CD14-positive monocyte (primary cell): Measurements from ENCODE around the gene SNUPN. TPM values are rescaled to one million over a fixed set of nuclear protein-coding genes. Genes with fewer than 3 reads are reported as not detected.

Experiments used
- DNase-seq, 3 donors: peaks; one replicate each; pipeline ENCODE4 v3.0.0-alpha.2; 2011 to 2022
- H2AFZ ChIP-seq: 2 replicates; pipeline ENCODE4 v1.6.0; 2012; ENCODE audit warnings: mild to moderate bottlenecking, low read depth, low read length, inconsistent platforms; ENCODE audit not compliant: insufficient read depth, poor library complexity, severe bottlenecking
- H3K27ac ChIP-seq, 2 donors: 1 replicate in 1 of 2; 2 replicates in 1 of 2; pipeline ENCODE4 v1.5.1; 2012 to 2013; ENCODE audit warnings: low read length in 2 of 2, control low read depth in 1 of 2, inconsistent platforms in 1 of 2, low read depth in 1 of 2, mild to moderate bottlenecking in 1 of 2
- H3K27me3 ChIP-seq, 2 donors: one replicate each; pipeline versions ENCODE4 v1.6.0 to v1.6.1; 2011 to 2013; ENCODE audit warnings: low read length in 2 of 2; ENCODE audit not compliant: control insufficient read depth in 2 of 2, insufficient read depth in 2 of 2
- H3K36me3 ChIP-seq, 2 donors: replicated peaks in 1 of 2; 1 replicate in 1 of 2; 2 replicates in 1 of 2; pipeline versions ENCODE4 v1.5.1 to v1.6.1; 2012 to 2013; ENCODE audit warnings: low read length in 2 of 2, control low read depth in 1 of 2, inconsistent platforms in 1 of 2, mild to moderate bottlenecking in 1 of 2; ENCODE audit not compliant: insufficient read depth in 2 of 2, control insufficient read depth in 1 of 2
- H3K4me1 ChIP-seq, 2 donors: 1 replicate in 1 of 2; 2 replicates in 1 of 2; pipeline versions ENCODE4 v1.5.1 to v1.6.1; 2012 to 2013; ENCODE audit warnings: low read length in 2 of 2, control low read depth in 1 of 2, inconsistent platforms in 1 of 2, mild to moderate bottlenecking in 1 of 2, moderate library complexity in 1 of 2; ENCODE audit not compliant: insufficient read depth in 2 of 2, control insufficient read depth in 1 of 2
- H3K4me2 ChIP-seq: replicated peaks from 2 replicates; pipeline ENCODE3; 2012; ENCODE audit warnings: low read length, moderate library complexity, mild to moderate bottlenecking; ENCODE audit not compliant: poor library complexity, severe bottlenecking; ENCODE audit errors: extremely low read depth
- H3K4me3 ChIP-seq, 3 experiments: fragments of 200-600 bp in 1 of 3; sonication (generic) in 1 of 3; replicated peaks in 1 of 3; 1 replicate in 2 of 3; 2 replicates in 1 of 3; pipeline ENCODE4 v1.5.1; 2011 to 2013; ENCODE audit warnings: low read length in 3 of 3, mild to moderate bottlenecking in 3 of 3, control low read depth in 2 of 3, low read depth in 2 of 3, inconsistent platforms in 1 of 3, moderate library complexity in 1 of 3
- H3K79me2 ChIP-seq: 2 replicates; pipeline ENCODE4 v1.6.0; 2012; ENCODE audit warnings: mild to moderate bottlenecking, control low read depth, inconsistent platforms, low read length, moderate library complexity; ENCODE audit not compliant: insufficient read depth
- H3K9ac ChIP-seq: 2 replicates; pipeline ENCODE4 v1.6.0; 2017; ENCODE audit warnings: low read length, mild to moderate bottlenecking; ENCODE audit not compliant: insufficient read depth, poor library complexity, severe bottlenecking
- H3K9me3 ChIP-seq, 2 donors: replicated peaks in 1 of 2; 1 replicate in 1 of 2; 2 replicates in 1 of 2; pipeline versions ENCODE4 v1.5.1 to v1.6.1; 2012 to 2013; ENCODE audit warnings: low read length in 2 of 2, control low read depth in 1 of 2; ENCODE audit not compliant: control insufficient read depth in 1 of 2, insufficient read depth in 1 of 2
- H4K20me1 ChIP-seq: 2 replicates; pipeline ENCODE4 v1.6.0; 2012; ENCODE audit warnings: mild to moderate bottlenecking, low read length, control low read depth, moderate library complexity; ENCODE audit not compliant: insufficient read depth
- H3K27ac Mint-ChIP-seq, 7 donors: one replicate each; pipeline ENCODE4 v1.8.0; 2020; ENCODE audit warnings: mild to moderate bottlenecking in 7 of 7, mixed read lengths in 7 of 7, moderate library complexity in 6 of 7, inconsistent platforms in 2 of 7
- H3K27me3 Mint-ChIP-seq, 3 donors: one replicate each; pipeline ENCODE4 v1.8.0; 2021 to 2022; ENCODE audit warnings: low read depth in 3 of 3, mild to moderate bottlenecking in 3 of 3, mixed read lengths in 3 of 3, moderate library complexity in 3 of 3, inconsistent platforms in 1 of 3
- H3K36me3 Mint-ChIP-seq, 2 donors: one replicate each; pipeline ENCODE4 v1.8.0; 2020; ENCODE audit warnings: mixed read lengths in 2 of 2, inconsistent platforms in 1 of 2, mild to moderate bottlenecking in 1 of 2
- H3K4me1 Mint-ChIP-seq: one replicate; pipeline ENCODE4 v1.8.0; 2020; ENCODE audit warnings: mild to moderate bottlenecking, mixed read lengths
- H3K4me3 Mint-ChIP-seq, 2 donors: one replicate each; pipeline ENCODE4 v1.8.0; 2020; ENCODE audit warnings: mild to moderate bottlenecking in 2 of 2, mixed read lengths in 2 of 2, moderate library complexity in 1 of 2
- H3K9me3 Mint-ChIP-seq, 7 donors: one replicate each; pipeline ENCODE4 v1.8.0; 2020 to 2022; ENCODE audit warnings: mixed read lengths in 7 of 7, mild to moderate bottlenecking in 6 of 7, moderate library complexity in 6 of 7, inconsistent platforms in 2 of 7
- WGBS: methylation state at CpG from one replicate; pipeline ENCODE4 v1.1.5; 2013; ENCODE audit warnings: missing lambda C conversion rate; ENCODE audit not compliant: insufficient coverage; 5-methylcytosine and 5-hydroxymethylcytosine counted together
- intact Hi-C, 2 donors: fragments of 100-400 bp; cut with micrococcal nuclease; formaldehyde crosslinking; loops; one replicate each; pipeline versions ENCODE4 v1.15.0 to v1.15.1; 2023
- polyA plus RNA-seq, 3 donors: library from polyadenylated mRNA; depleted of rRNA in 1 of 3; unstranded in 2 of 3; stranded (reverse) in 1 of 3; fragments of 300-500 nt in 2 of 3; fragments of >200 nt in 1 of 3; fragmentation: Illumina TruSeq in 2 of 3; gene quantifications; 1 replicate in 2 of 3; 2 replicates in 1 of 3; pipeline ENCODE4 v1.2.3, GENCODE V29; 2012 to 2021
- TF ChIP-seq, protein P1 (sequence below): fragments of 200-600 bp; IDR thresholded peaks from one replicate; pipeline ENCODE4 v1.8.0; 2022; ENCODE audit warnings: antibody characterized with exemption, mild to moderate bottlenecking

SNUPN gene
- polyA plus RNA-seq, 3 donors: 11.7 to 31.8 (median 29.3) TPM

DNA sequence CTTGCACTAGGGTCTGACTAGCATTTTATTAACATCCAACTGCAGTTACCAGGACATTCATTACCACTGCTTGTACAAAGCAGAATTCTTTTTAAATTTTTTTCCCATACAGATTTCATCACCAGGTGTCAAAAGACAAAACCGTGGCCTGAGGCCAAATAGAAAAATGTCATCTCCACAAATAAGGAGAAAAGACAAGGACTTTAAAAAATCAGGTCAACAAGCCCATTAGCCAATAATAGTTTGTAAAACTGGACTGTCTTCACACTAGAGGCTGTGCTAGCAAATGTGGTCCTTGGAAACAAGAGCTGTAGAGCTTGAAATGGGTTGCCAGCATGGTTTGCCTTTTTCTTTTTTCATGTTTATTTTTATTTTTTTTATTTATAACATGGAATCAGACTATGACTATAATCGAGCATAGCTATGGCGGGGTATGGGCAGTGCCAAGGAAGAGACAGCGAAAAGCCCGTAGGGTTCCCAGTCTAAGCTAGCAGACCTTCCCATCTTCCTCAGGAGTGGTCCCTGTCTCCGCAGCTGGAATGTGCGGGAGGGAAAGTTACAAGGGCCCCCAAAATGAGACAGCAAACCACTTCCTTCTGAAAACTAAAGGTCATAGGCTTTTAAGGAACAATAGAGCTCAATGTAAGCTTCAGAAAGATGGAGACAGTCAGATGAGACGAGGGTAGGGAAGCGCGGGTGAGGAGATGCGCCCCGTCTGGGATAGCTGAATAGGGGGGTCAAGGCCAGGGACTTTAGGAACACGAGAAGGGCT is 47.9 kb downstream of the SNUPN start:
- no peaks in the 10 kb centered on the region for H3K27me3 ChIP-seq
- WGBS: 0% methylated on average over 5 of the region's 13 CpGs
- peaks cover 43% of the 10 kb centered on the region for H3K4me1 Mint-ChIP-seq
- H3K27ac Mint-ChIP-seq: peak overlapping the region; percentile 72 to 90 (median 88)
- H3K9ac ChIP-seq: peak overlapping the region; percentile 91
- H3K36me3 Mint-ChIP-seq: peaks cover 4 to 5% of the 10 kb centered on the region in 2 donors
- H3K9me3 Mint-ChIP-seq: peaks cover 0 to 2% (median 0%) of the 10 kb centered on the region in 7 donors
- TF ChIP-seq, protein P1, sequence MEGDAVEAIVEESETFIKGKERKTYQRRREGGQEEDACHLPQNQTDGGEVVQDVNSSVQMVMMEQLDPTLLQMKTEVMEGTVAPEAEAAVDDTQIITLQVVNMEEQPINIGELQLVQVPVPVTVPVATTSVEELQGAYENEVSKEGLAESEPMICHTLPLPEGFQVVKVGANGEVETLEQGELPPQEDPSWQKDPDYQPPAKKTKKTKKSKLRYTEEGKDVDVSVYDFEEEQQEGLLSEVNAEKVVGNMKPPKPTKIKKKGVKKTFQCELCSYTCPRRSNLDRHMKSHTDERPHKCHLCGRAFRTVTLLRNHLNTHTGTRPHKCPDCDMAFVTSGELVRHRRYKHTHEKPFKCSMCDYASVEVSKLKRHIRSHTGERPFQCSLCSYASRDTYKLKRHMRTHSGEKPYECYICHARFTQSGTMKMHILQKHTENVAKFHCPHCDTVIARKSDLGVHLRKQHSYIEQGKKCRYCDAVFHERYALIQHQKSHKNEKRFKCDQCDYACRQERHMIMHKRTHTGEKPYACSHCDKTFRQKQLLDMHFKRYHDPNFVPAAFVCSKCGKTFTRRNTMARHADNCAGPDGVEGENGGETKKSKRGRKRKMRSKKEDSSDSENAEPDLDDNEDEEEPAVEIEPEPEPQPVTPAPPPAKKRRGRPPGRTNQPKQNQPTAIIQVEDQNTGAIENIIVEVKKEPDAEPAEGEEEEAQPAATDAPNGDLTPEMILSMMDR: no peak
- no peaks in the 10 kb centered on the region for H3K36me3 ChIP-seq
- peaks cover 60% of the 10 kb centered on the region for H3K79me2 ChIP-seq
- DNase-seq: peak; percentile 13 to 37 (median 24)
- peaks cover 39% of the 10 kb centered on the region for H4K20me1 ChIP-seq
- H3K4me2 ChIP-seq: peak overlapping the region; percentile 97
- peak overlapping the region; percentile 88 to 96 (median 95) for H3K4me3 ChIP-seq
- peak overlapping the region; percentile 91 for H2AFZ ChIP-seq
- peaks cover 0 to 1% (median 0%) of the 10 kb centered on the region in 3 donors for H3K27me3 Mint-ChIP-seq
- H3K4me3 Mint-ChIP-seq: peak overlapping the region; percentile 94 to 95
- H3K9me3 ChIP-seq: no peaks in the 10 kb centered on the region
- peaks cover 28 to 42% of the 10 kb centered on the region in 2 donors for H3K4me1 ChIP-seq
- H3K27ac ChIP-seq: peak overlapping the region; percentile 55 to 88
- intact Hi-C loops: loop anchor here in 1 of 2 donors (2.0 to 5.0 kb wide), 2 partner anchors 50 to 69 kb away; partner anchors contain the start of genes SNUPN and SNX33

DNA sequence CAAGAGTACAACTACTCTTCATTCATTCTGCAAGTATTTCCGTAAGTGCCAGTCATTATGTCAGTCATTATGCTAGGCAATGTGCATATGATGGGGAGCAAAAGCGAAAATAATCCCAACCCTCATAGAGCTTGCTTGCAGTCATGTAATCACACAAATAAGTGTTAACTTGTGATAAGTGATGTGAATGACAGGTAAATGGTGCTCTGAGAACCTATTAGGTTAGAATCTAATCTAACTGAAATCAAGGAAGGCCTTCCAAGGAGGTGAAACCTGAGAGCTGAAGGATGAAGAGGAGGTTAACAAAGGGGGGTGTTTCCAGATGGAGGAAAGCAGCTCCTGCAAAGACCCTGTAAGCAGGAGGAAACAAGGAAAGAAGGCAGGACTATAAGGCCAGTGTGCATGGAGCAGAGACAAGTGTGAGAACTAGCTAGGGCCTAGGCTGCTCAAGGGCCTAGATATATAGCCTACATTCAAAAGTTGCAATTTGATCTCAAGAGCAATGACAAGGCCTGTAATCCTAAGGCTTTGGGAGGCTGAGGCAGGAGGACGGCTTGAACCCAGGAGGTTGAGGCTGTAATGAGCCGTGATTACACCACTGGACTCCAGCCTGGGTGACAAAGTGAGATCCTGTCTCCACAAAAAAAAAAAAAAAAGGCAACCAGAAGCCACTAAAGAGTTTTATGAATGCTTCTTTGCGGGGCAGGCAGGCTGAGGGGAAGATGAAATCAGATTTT is 51.7 kb downstream of the SNUPN start:
- intact Hi-C loops: no loop called here
- H3K4me2 ChIP-seq: no peak overlapping the region

More for the DNA sequence above, 51.7 kb downstream of the SNUPN start:
- H3K36me3 ChIP-seq: no peaks in the 10 kb centered on the region
- H3K4me1 ChIP-seq: peaks cover 25 to 50% of the 10 kb centered on the region in 2 donors
- H3K9ac ChIP-seq: no peak overlapping the region
- H3K79me2 ChIP-seq: peaks cover 92% of the 10 kb centered on the region
- no peak overlapping the region for H3K4me3 Mint-ChIP-seq
- H3K27me3 ChIP-seq: no peaks in the 10 kb centered on the region
- H3K27ac ChIP-seq: peak overlapping the region in 1 of 2 donors; percentile 63
- peaks cover 76% of the 10 kb centered on the region for H4K20me1 ChIP-seq
- H3K36me3 Mint-ChIP-seq: peaks cover 4 to 18% of the 10 kb centered on the region in 2 donors
- TF ChIP-seq, protein P1: no peak
- no peak overlapping the region for H3K4me3 ChIP-seq
- DNase-seq: no peak
- H3K4me1 Mint-ChIP-seq: peaks cover 52% of the 10 kb centered on the region
- WGBS: 100% methylated on average over 2 of the region's 5 CpGs
- H3K27me3 Mint-ChIP-seq: no peaks in the 10 kb centered on the region
- H3K9me3 Mint-ChIP-seq: peaks cover 0 to 2% (median 0%) of the 10 kb centered on the region in 7 donors
- no peak overlapping the region for H2AFZ ChIP-seq
- peak overlapping the region in 4 of 7 donors; percentile 43 to 82 (median 72) for H3K27ac Mint-ChIP-seq
- H3K9me3 ChIP-seq: no peaks in the 10 kb centered on the region
